ENCODE measurements around the gene TGFBR3. TPM values are rescaled to one million over a fixed set of nuclear protein-coding genes. Genes with fewer than 3 reads are reported as not detected.

TGFBR3 gene
- total and polyA plus RNA-seq, 7 donors, result 5.1 to 24.5 (median 8.9) TPM

DNA sequence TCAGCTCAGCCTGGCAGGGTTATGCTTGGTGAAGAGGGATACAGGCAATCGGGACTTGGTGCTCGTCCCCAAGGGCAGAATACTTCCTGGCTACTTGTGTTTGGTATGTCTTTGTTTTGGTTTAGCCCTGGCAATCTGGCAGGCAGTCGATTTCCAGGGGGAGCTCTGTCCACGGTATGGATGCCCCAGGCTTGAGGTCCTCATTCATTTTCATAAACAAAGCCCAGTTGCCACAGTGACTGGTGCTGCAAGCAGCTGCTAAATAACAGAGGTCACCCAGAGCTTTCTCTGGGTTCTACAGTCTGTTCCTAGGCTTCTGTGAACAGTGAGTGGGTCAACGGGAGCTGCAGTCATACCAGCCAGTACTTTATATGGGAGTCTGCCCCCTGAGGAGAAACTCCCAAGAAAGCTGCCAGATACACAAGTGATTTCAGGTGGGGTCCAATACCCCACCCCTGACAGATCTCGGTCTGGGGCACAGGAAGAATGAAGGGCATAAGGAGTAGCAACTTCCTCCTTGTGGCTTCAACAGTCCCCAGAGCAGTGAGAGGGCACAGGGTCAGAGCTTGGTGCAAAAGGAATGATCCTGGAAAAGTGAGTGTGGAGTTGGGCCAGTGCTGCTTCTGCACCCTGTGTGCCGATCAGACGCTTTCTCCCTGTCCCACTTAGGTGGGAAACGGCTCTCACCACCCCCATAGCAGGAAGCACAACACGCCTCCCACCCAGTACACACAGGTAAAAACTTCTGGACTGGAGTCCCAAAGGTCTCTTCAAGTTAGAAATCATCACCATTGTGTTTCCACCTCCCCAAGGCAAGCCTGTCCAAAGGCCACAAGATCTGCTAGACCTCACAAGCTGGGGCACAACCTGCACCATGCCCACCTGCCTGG, 55.5 kb downstream of the TGFBR3 start:
- Histone ChIP-seq H3K36me3 (ENCODE audit: insufficient read depth in 1 of 2, low read depth in 1 of 2) (no peaks in the 10 kb centered on the region), H3K4me3 (peak overlapping the region; percentile 15), H3K9me3 (no peaks in the 10 kb centered on the region), H3K27me3 (ENCODE audit: insufficient read depth in 3 of 3, low read length in 2 of 3) (no peaks in the 10 kb centered on the region), H3K4me1 (peaks cover 46% of the 10 kb centered on the region), H3K27ac (peak overlapping the region; percentile 46)
- WGBS, 3 donors, result 21 to 27% (median 25%) methylated on average over 10 of the region's 10 CpGs
- intact Hi-C loops (cut with DNase I), result no loop called here
- ATAC-seq (peak; percentile 47 to 69 (median 66)), DNase-seq (peak; percentile 32 to 72)
- TF ChIP-seq, protein P1, sequence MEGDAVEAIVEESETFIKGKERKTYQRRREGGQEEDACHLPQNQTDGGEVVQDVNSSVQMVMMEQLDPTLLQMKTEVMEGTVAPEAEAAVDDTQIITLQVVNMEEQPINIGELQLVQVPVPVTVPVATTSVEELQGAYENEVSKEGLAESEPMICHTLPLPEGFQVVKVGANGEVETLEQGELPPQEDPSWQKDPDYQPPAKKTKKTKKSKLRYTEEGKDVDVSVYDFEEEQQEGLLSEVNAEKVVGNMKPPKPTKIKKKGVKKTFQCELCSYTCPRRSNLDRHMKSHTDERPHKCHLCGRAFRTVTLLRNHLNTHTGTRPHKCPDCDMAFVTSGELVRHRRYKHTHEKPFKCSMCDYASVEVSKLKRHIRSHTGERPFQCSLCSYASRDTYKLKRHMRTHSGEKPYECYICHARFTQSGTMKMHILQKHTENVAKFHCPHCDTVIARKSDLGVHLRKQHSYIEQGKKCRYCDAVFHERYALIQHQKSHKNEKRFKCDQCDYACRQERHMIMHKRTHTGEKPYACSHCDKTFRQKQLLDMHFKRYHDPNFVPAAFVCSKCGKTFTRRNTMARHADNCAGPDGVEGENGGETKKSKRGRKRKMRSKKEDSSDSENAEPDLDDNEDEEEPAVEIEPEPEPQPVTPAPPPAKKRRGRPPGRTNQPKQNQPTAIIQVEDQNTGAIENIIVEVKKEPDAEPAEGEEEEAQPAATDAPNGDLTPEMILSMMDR (IDR thresholded peaks at IDR 0.05), result peak; percentile 29

- 67 to 80% (median 68%) methylated on average over 6 of the region's 6 CpGs for WGBS, 3 donors
- ATAC-seq, result no peak
These were observed 56.4 kb downstream of the TGFBR3 start for GRCh38 chr1:91829293-91830153.

GRCh38 chr1:91828583-91829281, 57.2 kb downstream of the TGFBR3 start:
- intact Hi-C loops (cut with DNase I), result no loop called here
- H3K4me1 ChIP-seq, result peaks cover 46% of the 10 kb centered on the region
- no peak overlapping the region for H3K4me3 ChIP-seq
- 69 to 74% (median 70%) methylated on average over 9 of the region's 9 CpGs for WGBS, 3 donors
- no peaks in the 10 kb centered on the region for H3K9me3 ChIP-seq
- ATAC-seq (no peak), DNase-seq (no peak)
- TF ChIP-seq, protein P1 (IDR thresholded peaks at IDR 0.05), result no peak
- no peaks in the 10 kb centered on the region for H3K36me3 ChIP-seq (ENCODE audit: insufficient read depth in 1 of 2, low read depth in 1 of 2)
- H3K27ac ChIP-seq, result no peak overlapping the region
- H3K27me3 ChIP-seq (ENCODE audit: insufficient read depth in 3 of 3, low read length in 2 of 3), result no peaks in the 10 kb centered on the region

More at GRCh38 chr1:91829293-91830153, 56.4 kb downstream of the TGFBR3 start:
- H3K4me3 ChIP-seq, result peak overlapping the region; percentile 15
- peaks cover 46% of the 10 kb centered on the region for H3K4me1 ChIP-seq
- H3K9me3 ChIP-seq, result no peaks in the 10 kb centered on the region
- no peaks in the 10 kb centered on the region for H3K36me3 ChIP-seq (ENCODE audit: insufficient read depth in 1 of 2, low read depth in 1 of 2)
- intact Hi-C loops (cut with DNase I), result no loop called here
- no peaks in the 10 kb centered on the region for H3K27me3 ChIP-seq (ENCODE audit: insufficient read depth in 3 of 3, low read length in 2 of 3)
- H3K27ac ChIP-seq, result peak overlapping the region; percentile 46
- no peak for DNase-seq
- TF ChIP-seq, protein P1 (IDR thresholded peaks at IDR 0.05), result no peak

- Histone ChIP-seq H3K4me3 (no peak overlapping the region), H3K36me3 (ENCODE audit: insufficient read depth in 1 of 2, low read depth in 1 of 2) (no peaks in the 10 kb centered on the region), H3K27me3 (ENCODE audit: insufficient read depth in 3 of 3, low read length in 2 of 3) (no peaks in the 10 kb centered on the region), H3K27ac (no peak overlapping the region), H3K4me1 (peaks cover 46% of the 10 kb centered on the region), H3K9me3 (no peaks in the 10 kb centered on the region)
- TF ChIP-seq, protein P1 (IDR thresholded peaks at IDR 0.05), result no peak
- DNase-seq (no peak), ATAC-seq (peak in 2 of 4 donors; percentile 28 to 43)
- intact Hi-C loops (cut with DNase I), result no loop called here
- 54 to 68% (median 55%) methylated on average over 12 of the region's 12 CpGs for WGBS, 3 donors
These were observed 58.3 kb downstream of the TGFBR3 start for GRCh38 chr1:91827459-91828321.

Data from psoas muscle (tissue), 8 donors.